Measurements from ENCODE around the gene TM4SF4. TPM values are rescaled to one million over a fixed set of nuclear protein-coding genes. Genes with fewer than 3 reads are reported as not detected.

TM4SF4 gene
- total and polyA plus RNA-seq, 4 donors, result 184 to 230 (median 208) TPM

DNA sequence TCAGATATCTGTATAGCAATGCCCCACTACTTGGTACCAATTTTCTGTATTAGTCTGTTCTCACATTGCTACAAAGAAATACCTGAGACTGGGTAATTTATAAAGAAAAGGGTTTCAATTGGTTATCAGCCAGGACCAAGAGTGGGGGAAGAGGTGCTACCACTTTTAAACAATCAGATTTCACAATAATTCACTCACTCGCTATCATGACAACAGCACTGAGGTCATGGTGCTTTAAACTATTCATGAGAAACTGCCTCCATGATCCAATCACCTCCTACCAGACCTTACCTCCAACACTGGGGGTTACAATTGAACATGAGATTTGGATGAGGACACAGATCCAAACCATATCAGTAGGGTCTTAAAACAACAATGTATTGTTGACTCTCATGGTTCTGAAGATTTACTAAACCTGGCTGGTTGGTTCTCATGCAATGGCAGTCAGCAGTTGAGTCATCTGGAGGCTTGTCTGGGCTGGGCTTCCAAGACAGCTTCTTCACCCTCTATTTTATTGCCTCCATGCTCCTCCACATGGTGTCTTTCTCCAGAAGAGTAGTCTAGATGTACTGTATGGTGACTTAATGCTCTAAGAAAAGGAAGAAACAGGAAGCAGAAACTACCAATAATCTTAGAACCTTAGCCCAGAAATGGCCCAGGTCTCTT, 21.2 kb upstream of the TM4SF4 start:
- TF ChIP-seq YY1 (IDR thresholded peaks at IDR 0.05) (no peak), EGR1 (IDR thresholded peaks at IDR 0.05; ENCODE audit: low read depth in 2 of 2) (no peak), HNF4A (conservative IDR thresholded peaks at IDR 0.05) (no peak), GABPA (IDR thresholded peaks at IDR 0.05 in 1 of 2, conservative IDR thresholded peaks at IDR 0.05 in 1 of 2) (no peak), FOXA1 (IDR thresholded peaks at IDR 0.05) (no peak), SP1 (IDR thresholded peaks at IDR 0.05) (no peak), TAF1 (conservative IDR thresholded peaks at IDR 0.05) (no peak), RAD21 (IDR thresholded peaks at IDR 0.05) (no peak), REST (IDR thresholded peaks at IDR 0.05) (no peak), ZBTB33 (IDR thresholded peaks at IDR 0.05) (no peak), HNF4G (IDR thresholded peaks at IDR 0.05) (no peak), RXRA (IDR thresholded peaks at IDR 0.05) (no peak), JUND (IDR thresholded peaks at IDR 0.05) (no peak), NR2F2 (IDR thresholded peaks at IDR 0.05) (no peak), ATF3 (IDR thresholded peaks at IDR 0.05) (no peak)
- TF ChIP-seq, protein P1, sequence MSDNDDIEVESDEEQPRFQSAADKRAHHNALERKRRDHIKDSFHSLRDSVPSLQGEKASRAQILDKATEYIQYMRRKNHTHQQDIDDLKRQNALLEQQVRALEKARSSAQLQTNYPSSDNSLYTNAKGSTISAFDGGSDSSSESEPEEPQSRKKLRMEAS (IDR thresholded peaks at IDR 0.05), result no peak
- TF ChIP-seq, protein P2, sequence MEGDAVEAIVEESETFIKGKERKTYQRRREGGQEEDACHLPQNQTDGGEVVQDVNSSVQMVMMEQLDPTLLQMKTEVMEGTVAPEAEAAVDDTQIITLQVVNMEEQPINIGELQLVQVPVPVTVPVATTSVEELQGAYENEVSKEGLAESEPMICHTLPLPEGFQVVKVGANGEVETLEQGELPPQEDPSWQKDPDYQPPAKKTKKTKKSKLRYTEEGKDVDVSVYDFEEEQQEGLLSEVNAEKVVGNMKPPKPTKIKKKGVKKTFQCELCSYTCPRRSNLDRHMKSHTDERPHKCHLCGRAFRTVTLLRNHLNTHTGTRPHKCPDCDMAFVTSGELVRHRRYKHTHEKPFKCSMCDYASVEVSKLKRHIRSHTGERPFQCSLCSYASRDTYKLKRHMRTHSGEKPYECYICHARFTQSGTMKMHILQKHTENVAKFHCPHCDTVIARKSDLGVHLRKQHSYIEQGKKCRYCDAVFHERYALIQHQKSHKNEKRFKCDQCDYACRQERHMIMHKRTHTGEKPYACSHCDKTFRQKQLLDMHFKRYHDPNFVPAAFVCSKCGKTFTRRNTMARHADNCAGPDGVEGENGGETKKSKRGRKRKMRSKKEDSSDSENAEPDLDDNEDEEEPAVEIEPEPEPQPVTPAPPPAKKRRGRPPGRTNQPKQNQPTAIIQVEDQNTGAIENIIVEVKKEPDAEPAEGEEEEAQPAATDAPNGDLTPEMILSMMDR (IDR thresholded peaks at IDR 0.05; ENCODE audit: low read depth, low read length, missing input control), result no peak
- WGBS, result 43% methylated on average over 1 of the region's 1 CpG
- H3K36me3 ChIP-seq (ENCODE audit: control insufficient read depth in 4 of 4, insufficient read depth in 3 of 4, low read depth in 1 of 4, low read length in 3 of 4), result no peaks in the 10 kb centered on the region
- no peaks in the 10 kb centered on the region for H3K4me1 ChIP-seq (ENCODE audit: control insufficient read depth in 4 of 4, insufficient read depth in 4 of 4, low read length in 3 of 4)
- no peak overlapping the region for H3K9ac ChIP-seq (ENCODE audit: low read depth in 1 of 2, low read length in 2 of 2)
- no peaks in the 10 kb centered on the region for H3K27me3 ChIP-seq (ENCODE audit: control insufficient read depth in 4 of 4, insufficient read depth in 4 of 4, low read length in 3 of 4)
- H3K27ac ChIP-seq (ENCODE audit: low read depth in 1 of 2, low read length in 2 of 2), result no peak overlapping the region
- peaks cover 0 to 4% (median 1%) of the 10 kb centered on the region in 4 donors for H3K9me3 ChIP-seq (ENCODE audit: control insufficient read depth in 4 of 4, low read length in 3 of 4)
- H3K4me3 ChIP-seq (ENCODE audit: low read depth in 1 of 3, low read length in 3 of 3), result no peak overlapping the region
- DNase-seq (ENCODE audit: low spot score), result no peak

Data from liver (tissue), 9 donors.